ENCODE data around the gene LYZL4.

Gene LYZL4

GRCh38 chr3:42425736-42426407, 15.5 kb upstream of the LYZL4 start:
- no peak for DNase-seq

GRCh38 chr3:42424911-42425310, 14.5 kb upstream of the LYZL4 start:
- no peak for DNase-seq

- DNase-seq: no peak
Measured at GRCh38 chr3:42421818-42422796, 11.7 kb upstream of the LYZL4 start.

- DNase-seq: no peak
Measured at GRCh38 chr3:42419563-42419962, 9.2 kb upstream of the LYZL4 start.

- DNase-seq: no peak
Measured at GRCh38 chr3:42412526-42413155, 2.2 kb upstream of the LYZL4 start.

GRCh38 chr3:42411429-42411828, 1.0 kb upstream of the LYZL4 start:
- DNase-seq: no peak

- no peak for DNase-seq
Measured at GRCh38 chr3:42408156-42408555, 2.3 kb downstream of the LYZL4 start.

- DNase-seq: no peak
Measured at GRCh38 chr3:42406727-42407450, 3.5 kb downstream of the LYZL4 start.

- DNase-seq: no peak
Measured at GRCh38 chr3:42405857-42406256, 4.6 kb downstream of the LYZL4 start.

- DNase-seq: no peak
Measured at GRCh38 chr3:42403737-42404136, 6.7 kb downstream of the LYZL4 start.

- no peak for DNase-seq
Measured at GRCh38 chr3:42402394-42403096, 7.9 kb downstream of the LYZL4 start.

GRCh38 chr3:42398080-42398479, 12.3 kb downstream of the LYZL4 start:
- DNase-seq: no peak

- no peak for DNase-seq
Measured at GRCh38 chr3:42397644-42398043, 12.8 kb downstream of the LYZL4 start.

GRCh38 chr3:42394579-42395288, 15.7 kb downstream of the LYZL4 start:
- no peak for DNase-seq

- DNase-seq: peak; percentile 36
Measured at GRCh38 chr3:42387802-42388651, 22.4 kb downstream of the LYZL4 start.

- DNase-seq: no peak
Measured at GRCh38 chr3:42381551-42382082, 28.8 kb downstream of the LYZL4 start.

- no peak for DNase-seq
Measured at GRCh38 chr3:42377681-42378080, 32.7 kb downstream of the LYZL4 start.

GRCh38 chr3:42376344-42376798, 34.0 kb downstream of the LYZL4 start:
- peak; percentile 47 for DNase-seq

- no peak for DNase-seq
Measured at GRCh38 chr3:42375121-42375800, 35.1 kb downstream of the LYZL4 start.

GRCh38 chr3:42371776-42372175, 38.6 kb downstream of the LYZL4 start:
- no peak for DNase-seq
